CD14-positive monocyte (primary cell): ENCODE results near the gene OR10A7. TPM values are rescaled to one million over a fixed set of nuclear protein-coding genes. Genes with fewer than 3 reads are reported as not detected.
"Not testable (repeated sequence)": the region's sequence is repeated elsewhere in the genome, so short reads cannot be mapped to it uniquely, and the experiment has no call there.

Source experiments
- DNase-seq, 3 donors: peaks; one replicate each; pipeline ENCODE4 v3.0.0-alpha.2; 2011 to 2022
- H2AFZ ChIP-seq: 2 replicates; pipeline ENCODE4 v1.6.0; 2012; ENCODE audit warnings: mild to moderate bottlenecking, low read depth, low read length, inconsistent platforms; ENCODE audit not compliant: insufficient read depth, poor library complexity, severe bottlenecking
- H3K27ac ChIP-seq, 2 donors: 1 replicate in 1 of 2; 2 replicates in 1 of 2; pipeline ENCODE4 v1.5.1; 2012 to 2013; ENCODE audit warnings: low read length in 2 of 2, control low read depth in 1 of 2, inconsistent platforms in 1 of 2, low read depth in 1 of 2, mild to moderate bottlenecking in 1 of 2
- H3K27me3 ChIP-seq, 2 donors: one replicate each; pipeline versions ENCODE4 v1.6.0 to v1.6.1; 2011 to 2013; ENCODE audit warnings: low read length in 2 of 2; ENCODE audit not compliant: control insufficient read depth in 2 of 2, insufficient read depth in 2 of 2
- H3K36me3 ChIP-seq, 2 donors: replicated peaks in 1 of 2; 1 replicate in 1 of 2; 2 replicates in 1 of 2; pipeline versions ENCODE4 v1.5.1 to v1.6.1; 2012 to 2013; ENCODE audit warnings: low read length in 2 of 2, control low read depth in 1 of 2, inconsistent platforms in 1 of 2, mild to moderate bottlenecking in 1 of 2; ENCODE audit not compliant: insufficient read depth in 2 of 2, control insufficient read depth in 1 of 2
- H3K4me1 ChIP-seq, 2 donors: 1 replicate in 1 of 2; 2 replicates in 1 of 2; pipeline versions ENCODE4 v1.5.1 to v1.6.1; 2012 to 2013; ENCODE audit warnings: low read length in 2 of 2, control low read depth in 1 of 2, inconsistent platforms in 1 of 2, mild to moderate bottlenecking in 1 of 2, moderate library complexity in 1 of 2; ENCODE audit not compliant: insufficient read depth in 2 of 2, control insufficient read depth in 1 of 2
- H3K4me2 ChIP-seq: replicated peaks from 2 replicates; pipeline ENCODE3; 2012; ENCODE audit warnings: low read length, moderate library complexity, mild to moderate bottlenecking; ENCODE audit not compliant: poor library complexity, severe bottlenecking; ENCODE audit errors: extremely low read depth
- H3K4me3 ChIP-seq, 3 experiments: fragments of 200-600 bp in 1 of 3; sonication (generic) in 1 of 3; replicated peaks in 1 of 3; 1 replicate in 2 of 3; 2 replicates in 1 of 3; pipeline ENCODE4 v1.5.1; 2011 to 2013; ENCODE audit warnings: low read length in 3 of 3, mild to moderate bottlenecking in 3 of 3, control low read depth in 2 of 3, low read depth in 2 of 3, inconsistent platforms in 1 of 3, moderate library complexity in 1 of 3
- H3K79me2 ChIP-seq: 2 replicates; pipeline ENCODE4 v1.6.0; 2012; ENCODE audit warnings: mild to moderate bottlenecking, control low read depth, inconsistent platforms, low read length, moderate library complexity; ENCODE audit not compliant: insufficient read depth
- H3K9ac ChIP-seq: 2 replicates; pipeline ENCODE4 v1.6.0; 2017; ENCODE audit warnings: low read length, mild to moderate bottlenecking; ENCODE audit not compliant: insufficient read depth, poor library complexity, severe bottlenecking
- H3K9me3 ChIP-seq, 2 donors: replicated peaks in 1 of 2; 1 replicate in 1 of 2; 2 replicates in 1 of 2; pipeline versions ENCODE4 v1.5.1 to v1.6.1; 2012 to 2013; ENCODE audit warnings: low read length in 2 of 2, control low read depth in 1 of 2; ENCODE audit not compliant: control insufficient read depth in 1 of 2, insufficient read depth in 1 of 2
- H4K20me1 ChIP-seq: 2 replicates; pipeline ENCODE4 v1.6.0; 2012; ENCODE audit warnings: mild to moderate bottlenecking, low read length, control low read depth, moderate library complexity; ENCODE audit not compliant: insufficient read depth
- H3K27ac Mint-ChIP-seq, 7 donors: one replicate each; pipeline ENCODE4 v1.8.0; 2020; ENCODE audit warnings: mild to moderate bottlenecking in 7 of 7, mixed read lengths in 7 of 7, moderate library complexity in 6 of 7, inconsistent platforms in 2 of 7
- H3K27me3 Mint-ChIP-seq, 3 donors: one replicate each; pipeline ENCODE4 v1.8.0; 2021 to 2022; ENCODE audit warnings: low read depth in 3 of 3, mild to moderate bottlenecking in 3 of 3, mixed read lengths in 3 of 3, moderate library complexity in 3 of 3, inconsistent platforms in 1 of 3
- H3K36me3 Mint-ChIP-seq, 2 donors: one replicate each; pipeline ENCODE4 v1.8.0; 2020; ENCODE audit warnings: mixed read lengths in 2 of 2, inconsistent platforms in 1 of 2, mild to moderate bottlenecking in 1 of 2
- H3K4me1 Mint-ChIP-seq: one replicate; pipeline ENCODE4 v1.8.0; 2020; ENCODE audit warnings: mild to moderate bottlenecking, mixed read lengths
- H3K4me3 Mint-ChIP-seq, 2 donors: one replicate each; pipeline ENCODE4 v1.8.0; 2020; ENCODE audit warnings: mild to moderate bottlenecking in 2 of 2, mixed read lengths in 2 of 2, moderate library complexity in 1 of 2
- H3K9me3 Mint-ChIP-seq, 7 donors: one replicate each; pipeline ENCODE4 v1.8.0; 2020 to 2022; ENCODE audit warnings: mixed read lengths in 7 of 7, mild to moderate bottlenecking in 6 of 7, moderate library complexity in 6 of 7, inconsistent platforms in 2 of 7
- CTCF ChIP-seq: fragments of 200-600 bp; IDR thresholded peaks from one replicate; pipeline ENCODE4 v1.8.0; 2022; ENCODE audit warnings: antibody characterized with exemption, mild to moderate bottlenecking
- WGBS: methylation state at CpG from one replicate; pipeline ENCODE4 v1.1.5; 2013; ENCODE audit warnings: missing lambda C conversion rate; ENCODE audit not compliant: insufficient coverage; 5-methylcytosine and 5-hydroxymethylcytosine counted together
- intact Hi-C, 2 donors: fragments of 100-400 bp; cut with micrococcal nuclease; formaldehyde crosslinking; loops; one replicate each; pipeline versions ENCODE4 v1.15.0 to v1.15.1; 2023
- polyA minus RNA-seq: library from RNA; depleted of rRNA, polyadenylated mRNA; stranded (reverse); fragments of >200 nt; gene quantifications from 2 replicates; pipeline ENCODE4 v1.2.3, GENCODE V29; 2012
- polyA plus RNA-seq, 3 donors: library from polyadenylated mRNA; depleted of rRNA in 1 of 3; unstranded in 2 of 3; stranded (reverse) in 1 of 3; fragments of 300-500 nt in 2 of 3; fragments of >200 nt in 1 of 3; fragmentation: Illumina TruSeq in 2 of 3; gene quantifications; 1 replicate in 2 of 3; 2 replicates in 1 of 3; pipeline ENCODE4 v1.2.3, GENCODE V29; 2012 to 2021
- total RNA-seq, 12 experiments: library from RNA in 1 of 12; stranded (reverse) in 1 of 12; fragments of 120-200 nt in 1 of 12; gene quantifications; one replicate each; pipeline ENCODE4 v1.2.4 and lab custom pipeline; 2013 to 2026; ENCODE audit warnings: mixed read lengths in 6 of 12, inconsistent platforms in 1 of 12

OR10A7 gene
- total RNA-seq (2013), result not detected
- polyA plus RNA-seq (not detected), polyA minus RNA-seq (not detected in 2 replicates), total RNA-seq (lab: John Stamatoyannopoulos, UW) (0 to 0.35 (median 0) reads per million in 11 experiments)

GRCh38 chr12:55220725-55221124 lies at the start of gene OR10A7:
Gene OR10A7, plus strand, starts transcription at chr12:55221025. Its CDS starts 0 bp downstream, at chr12:55221025.
- Histone ChIP-seq H3K27me3 (no peaks in the 10 kb centered on the region), H3K79me2 (no peaks in the 10 kb centered on the region)

DNA sequence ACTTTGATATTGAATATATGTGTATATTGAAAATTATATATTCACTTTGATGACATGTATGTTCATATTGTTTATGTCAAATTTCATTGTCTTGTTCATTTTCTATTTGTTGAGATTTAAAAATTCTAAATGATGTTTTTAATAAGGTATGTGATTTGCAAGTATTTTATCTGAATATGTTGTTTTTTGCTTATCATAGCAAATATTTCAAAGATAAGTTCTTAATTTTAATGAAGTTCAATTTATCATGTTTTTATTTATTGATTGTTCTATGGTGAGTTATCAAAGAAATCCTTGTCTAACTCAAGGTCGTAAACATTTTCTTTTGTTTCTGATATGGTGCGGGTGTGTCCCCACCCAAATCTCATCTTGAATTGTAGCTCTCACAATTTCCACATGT lies 49.4 kb upstream of the OR10A7 start:
- Mint-ChIP-seq H3K9me3 (peaks cover 2 to 6% (median 3%) of the 10 kb centered on the region in 7 donors), H3K36me3 (no peaks in the 10 kb centered on the region), H3K4me3 (no peak overlapping the region), H3K27me3 (peaks cover 2 to 8% (median 5%) of the 10 kb centered on the region in 3 donors), H3K27ac (no peak overlapping the region), H3K4me1 (no peaks in the 10 kb centered on the region)
- Histone ChIP-seq H4K20me1 (no peaks in the 10 kb centered on the region), H3K36me3 (no peaks in the 10 kb centered on the region), H3K9ac (no peak overlapping the region), H3K4me3 (no peak overlapping the region), H3K27me3 (peaks cover 2 to 4% of the 10 kb centered on the region in 2 donors), H3K4me2 (no peak overlapping the region), H3K27ac (no peak overlapping the region), H3K79me2 (no peaks in the 10 kb centered on the region), H3K9me3 (no peaks in the 10 kb centered on the region), H2AFZ (no peak overlapping the region), H3K4me1 (no peaks in the 10 kb centered on the region)
- TF ChIP-seq CTCF, result no peak
- intact Hi-C loops, result no loop called here
- 100% methylated on average over 1 of the region's 2 CpGs for WGBS
- DNase-seq, result no peak

More at GRCh38 chr12:55220725-55221124, at the start of gene OR10A7:
- Histone ChIP-seq H3K4me2 (no peak within 1 kb of the TSS), H3K9ac (no peak within 1 kb of the TSS), H3K4me1 (no peaks in the 10 kb centered on the region), H4K20me1 (no peaks in the 10 kb centered on the region), H3K36me3 (no peaks in the 10 kb centered on the region), H3K4me3 (no peak within 1 kb of the TSS), H3K27ac (no peak within 1 kb of the TSS), H3K9me3 (no peaks in the 10 kb centered on the region), H2AFZ (no peak within 1 kb of the TSS)
- DNase-seq, result no peak
- H3K27ac Mint-ChIP-seq, result peak within 1 kb of the TSS in 1 of 7 donors; percentile 4
- 100% methylated on average over 1 of the region's 2 CpGs for WGBS
- H3K4me1 Mint-ChIP-seq, result no peaks in the 10 kb centered on the region
- no peaks in the 10 kb centered on the region for H3K36me3 Mint-ChIP-seq
- no peak for TF ChIP-seq CTCF
- H3K27me3 Mint-ChIP-seq, result no peaks in the 10 kb centered on the region
- intact Hi-C loops, result no loop called here
- H3K9me3 Mint-ChIP-seq, result peaks cover 0 to 1% (median 0%) of the 10 kb centered on the region in 7 donors
- H3K4me3 Mint-ChIP-seq, result no peak within 1 kb of the TSS

DNA sequence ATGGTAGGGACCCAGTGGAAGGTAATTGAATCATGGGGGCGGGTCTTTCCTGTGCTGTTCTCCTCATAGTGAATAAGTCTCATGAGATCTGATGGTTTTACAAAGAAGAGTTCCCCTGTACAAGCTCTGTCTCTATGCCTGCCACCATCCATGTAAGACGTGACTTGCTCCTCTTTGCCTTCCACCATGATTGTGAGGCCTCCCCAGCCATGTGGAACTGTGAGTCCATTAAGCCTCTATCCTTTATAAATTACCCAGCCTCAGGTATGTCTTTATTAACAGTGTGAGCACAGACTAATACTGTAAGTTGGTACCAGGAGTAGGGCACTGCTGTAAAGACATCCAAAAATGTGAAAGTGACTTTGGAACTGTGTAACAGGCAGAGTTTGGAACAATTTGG lies 49.0 kb upstream of the OR10A7 start:
- no CpG with 5 or more reads among the region's 2 CpGs for WGBS
- intact Hi-C loops, result not testable (repeated sequence)

More for the DNA sequence above, 49.0 kb upstream of the OR10A7 start:
- H3K9ac ChIP-seq, H2AFZ ChIP-seq, H3K36me3 ChIP-seq, H3K4me1 Mint-ChIP-seq, H3K27me3 Mint-ChIP-seq, H3K4me2 ChIP-seq, H3K36me3 Mint-ChIP-seq, H3K9me3 Mint-ChIP-seq, H3K4me3 Mint-ChIP-seq, H3K27ac ChIP-seq, H3K79me2 ChIP-seq, H4K20me1 ChIP-seq, H3K9me3 ChIP-seq, H3K4me1 ChIP-seq, DNase-seq, H3K27ac Mint-ChIP-seq, H3K4me3 ChIP-seq, H3K27me3 ChIP-seq: not testable (repeated sequence)
